GM23338 (cell line): ENCODE measurements around the gene KHK. TPM values are rescaled to one million over a fixed set of nuclear protein-coding genes. Genes with fewer than 3 reads are reported as not detected.

Experiments used
- ATAC-seq: fragments of 200-7000 bp; cut with Tn5 transposase; 3 replicates; pipeline ENCODE4 v1.9.1; 2020
- DNase-seq: peaks from one replicate; pipeline ENCODE4 v3.0.0-alpha.2; 2015; ENCODE audit warnings: low spot score
- H2AFZ ChIP-seq: fragments of 200-600 bp; sonication (generic); 2 replicates; pipeline ENCODE4 v1.8.0; 2016; ENCODE audit warnings: antibody characterized with exemption, mild to moderate bottlenecking, moderate library complexity
- H3F3A ChIP-seq: fragments of 200-600 bp; sonication (generic); replicated peaks from 2 replicates; pipeline ENCODE4 v1.8.0; 2017; ENCODE audit warnings: antibody characterized with exemption, mixed run types, low read depth
- H3K27ac ChIP-seq: fragments of 200-600 bp; sonication (generic); 2 replicates; pipeline ENCODE4 v1.6.1; 2016; ENCODE audit warnings: low read depth
- H3K27me3 ChIP-seq: fragments of 200-600 bp; sonication (generic); 2 replicates; pipeline ENCODE4 v1.8.0; 2016; ENCODE audit warnings: mild to moderate bottlenecking, mixed run types, moderate library complexity; ENCODE audit not compliant: insufficient read depth
- H3K36me3 ChIP-seq: fragments of 200-600 bp; sonication (generic); 2 replicates; pipeline ENCODE4 v1.8.0; 2016; ENCODE audit warnings: mild to moderate bottlenecking; ENCODE audit not compliant: insufficient read depth
- H3K4me1 ChIP-seq: fragments of 200-600 bp; sonication (generic); 2 replicates; pipeline ENCODE4 v1.8.0; 2016; ENCODE audit warnings: mild to moderate bottlenecking, moderate library complexity; ENCODE audit not compliant: insufficient read depth
- H3K4me2 ChIP-seq: fragments of 200-600 bp; sonication (generic); 2 replicates; pipeline ENCODE4 v1.7.1; 2017; ENCODE audit warnings: mixed run types
- H3K4me3 ChIP-seq: fragments of 200-600 bp; sonication (generic); 2 replicates; pipeline ENCODE4 v1.6.1; 2016; ENCODE audit warnings: mixed run types
- H3K79me2 ChIP-seq: fragments of 200-600 bp; sonication (generic); replicated peaks from 2 replicates; pipeline ENCODE4 v1.8.0; 2017; ENCODE audit warnings: mild to moderate bottlenecking; ENCODE audit not compliant: insufficient read depth
- H3K9me2 ChIP-seq: fragments of 200-600 bp; sonication (generic); 2 replicates; pipeline ENCODE4 v1.8.0; 2017; ENCODE audit not compliant: insufficient read depth
- H4K20me1 ChIP-seq: fragments of 200-600 bp; sonication (generic); replicated peaks from 2 replicates; pipeline ENCODE4 v1.8.0; 2017; ENCODE audit warnings: mild to moderate bottlenecking; ENCODE audit not compliant: insufficient read depth
- H3K27ac Mint-ChIP-seq: 2 replicates; pipeline ENCODE4 v1.8.0; 2020; ENCODE audit warnings: inconsistent platforms, mild to moderate bottlenecking, moderate library complexity, mixed read lengths
- H3K27me3 Mint-ChIP-seq: 3 replicates; pipeline ENCODE4 v1.8.0; 2022; ENCODE audit warnings: low read depth, mild to moderate bottlenecking, moderate library complexity, mixed read lengths, inconsistent platforms; ENCODE audit not compliant: insufficient read depth, poor library complexity
- H3K36me3 Mint-ChIP-seq: 3 replicates; pipeline ENCODE4 v1.8.0; 2021; ENCODE audit warnings: low read depth, mild to moderate bottlenecking, inconsistent platforms, moderate library complexity, mixed read lengths
- H3K4me1 Mint-ChIP-seq: 3 replicates; pipeline ENCODE4 v1.8.0; 2020; ENCODE audit warnings: mild to moderate bottlenecking, inconsistent platforms, mixed read lengths
- H3K4me3 Mint-ChIP-seq: 3 replicates; pipeline ENCODE4 v1.8.0; 2021; ENCODE audit warnings: moderate library complexity, mild to moderate bottlenecking, inconsistent platforms, mixed read lengths
- H3K9me3 Mint-ChIP-seq: 3 replicates; pipeline ENCODE4 v1.8.0; 2020; ENCODE audit warnings: moderate library complexity, mild to moderate bottlenecking, inconsistent platforms, mixed read lengths
- CTCF ChIP-seq, 2 experiments: fragments of 200-600 bp in 1 of 2; sonication (generic) in 1 of 2; conservative IDR thresholded peaks; 2 replicates each; pipeline versions ENCODE4 v1.5.1 to v1.6.1; 2016 to 2017; ENCODE audit warnings: antibody characterized with exemption in 2 of 2, low read depth in 2 of 2, mild to moderate bottlenecking in 2 of 2, moderate library complexity in 1 of 2
- EZH2 ChIP-seq: fragments of 200-600 bp; sonication (generic); IDR thresholded peaks from one replicate; pipeline ENCODE4 v1.8.0; 2017; ENCODE audit warnings: antibody characterized with exemption, mild to moderate bottlenecking, low read depth; ENCODE audit not compliant: unreplicated experiment
- EZH2phosphoT487 ChIP-seq: fragments of 200-600 bp; sonication (generic); IDR thresholded peaks from one replicate; pipeline ENCODE4 v1.8.1; 2018; ENCODE audit warnings: antibody characterized with exemption; ENCODE audit not compliant: unreplicated experiment
- POLR2AphosphoS5 ChIP-seq: IDR thresholded peaks from 2 replicates; pipeline ENCODE4 v1.6.1; 2016; ENCODE audit warnings: antibody characterized with exemption, low read depth
- ZNF114 ChIP-seq: fragments of 250-450 bp; sonication (Bioruptor Pico); IDR thresholded peaks from 2 replicates; pipeline ENCODE4 v1.5.0; 2020; ENCODE audit warnings: mild to moderate bottlenecking, moderate library complexity
- polyA plus RNA-seq: library from polyadenylated mRNA; unstranded; fragments of >200 nt; fragmentation: Nextera tagmentation; extraction: Ambion mirVana; gene quantifications from 2 replicates; pipeline ENCODE4 v1.2.1, GENCODE V29; 2016
- total RNA-seq: library from RNA; depleted of rRNA; stranded (reverse); fragments of >200 nt; shearing (Covaris generic); gene quantifications from 2 replicates; pipeline ENCODE4 v1.2.3, GENCODE V29; 2014
- TF ChIP-seq, protein P1 (sequence below): fragments of 250-450 bp; sonication (Bioruptor Pico); IDR thresholded peaks from 2 replicates; pipeline ENCODE4 v1.5.0; 2020; ENCODE audit warnings: mild to moderate bottlenecking, moderate library complexity

The KHK gene
- total and polyA plus RNA-seq, 2 experiments from 2014 or later, result 9.7 TPM

GRCh38 chr2:27085062-27085672, 1.4 kb upstream of the KHK start:
- H3K27ac Mint-ChIP-seq, result no peak overlapping the region
- peak overlapping the region; percentile 55 for H3K4me3 Mint-ChIP-seq
- H3K27me3 ChIP-seq, result peaks cover 16% of the 10 kb centered on the region
- peaks cover 15% of the 10 kb centered on the region for H3K4me1 ChIP-seq
- H3K4me2 ChIP-seq, result peak overlapping the region; percentile 91
- H4K20me1 ChIP-seq, result no peaks in the 10 kb centered on the region
- H3F3A ChIP-seq, result peaks cover 8% of the 10 kb centered on the region; the same call in 1 of the 2 replicates
- no peak overlapping the region for H3K27ac ChIP-seq
- H2AFZ ChIP-seq, result peak overlapping the region; percentile 99
- no peaks in the 10 kb centered on the region for H3K9me2 ChIP-seq
- H3K36me3 ChIP-seq, result no peaks in the 10 kb centered on the region
- DNase-seq (no peak), ATAC-seq (no peak)
- H3K27me3 Mint-ChIP-seq, result peaks cover 29% of the 10 kb centered on the region
- peak overlapping the region; percentile 87 for H3K4me3 ChIP-seq
- H3K9me3 Mint-ChIP-seq, result no peaks in the 10 kb centered on the region; the same call in 2 of the 3 replicates
- no peaks in the 10 kb centered on the region for H3K79me2 ChIP-seq
- peaks cover 37% of the 10 kb centered on the region for H3K4me1 Mint-ChIP-seq
- TF ChIP-seq EZH2, result no peak
- no peaks in the 10 kb centered on the region for H3K36me3 Mint-ChIP-seq

DNA sequence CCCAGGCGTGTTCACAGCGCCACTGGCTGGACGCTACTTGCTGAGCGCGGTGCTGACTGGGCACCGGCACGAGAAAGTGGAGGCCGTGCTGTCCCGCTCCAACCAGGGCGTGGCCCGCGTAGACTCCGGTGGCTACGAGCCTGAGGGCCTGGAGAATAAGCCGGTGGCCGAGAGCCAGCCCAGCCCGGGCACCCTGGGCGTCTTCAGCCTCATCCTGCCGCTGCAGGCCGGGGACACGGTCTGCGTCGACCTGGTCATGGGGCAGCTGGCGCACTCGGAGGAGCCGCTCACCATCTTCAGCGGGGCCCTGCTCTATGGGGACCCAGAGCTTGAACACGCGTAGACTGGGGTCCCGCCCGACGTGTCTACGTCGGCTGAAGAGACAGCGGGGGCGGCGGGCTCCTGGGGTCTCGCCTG, 891 bp upstream of the KHK start:
- Mint-ChIP-seq H3K4me3 (peak overlapping the region; percentile 55), H3K27me3 (peaks cover 29% of the 10 kb centered on the region), H3K27ac (no peak overlapping the region), H3K9me3 (no peaks in the 10 kb centered on the region; the same call in 2 of the 3 replicates), H3K36me3 (no peaks in the 10 kb centered on the region), H3K4me1 (peaks cover 34% of the 10 kb centered on the region)
- H3K27me3 ChIP-seq, result peaks cover 16% of the 10 kb centered on the region
- no peaks in the 10 kb centered on the region for H4K20me1 ChIP-seq
- peak overlapping the region; percentile 91 for H3K4me2 ChIP-seq
- ATAC-seq (peak; percentile 19), DNase-seq (peak; percentile 65)
- peaks cover 8% of the 10 kb centered on the region; the same call in 1 of the 2 replicates for H3F3A ChIP-seq
- H3K4me1 ChIP-seq, result peaks cover 15% of the 10 kb centered on the region
- H3K9me2 ChIP-seq, result no peaks in the 10 kb centered on the region
- peak overlapping the region; percentile 99 for H2AFZ ChIP-seq
- peak overlapping the region; percentile 87 for H3K4me3 ChIP-seq
- H3K79me2 ChIP-seq, result no peaks in the 10 kb centered on the region
- TF ChIP-seq EZH2 (no peak), POLR2AphosphoS5 (peak; percentile 39), CTCF (conservative IDR thresholded peaks at IDR 0.05; ENCODE audit: low read depth in 2 of 2) (peak; percentile 42 to 86)
- H3K36me3 ChIP-seq, result no peaks in the 10 kb centered on the region
- no peak overlapping the region for H3K27ac ChIP-seq

DNA sequence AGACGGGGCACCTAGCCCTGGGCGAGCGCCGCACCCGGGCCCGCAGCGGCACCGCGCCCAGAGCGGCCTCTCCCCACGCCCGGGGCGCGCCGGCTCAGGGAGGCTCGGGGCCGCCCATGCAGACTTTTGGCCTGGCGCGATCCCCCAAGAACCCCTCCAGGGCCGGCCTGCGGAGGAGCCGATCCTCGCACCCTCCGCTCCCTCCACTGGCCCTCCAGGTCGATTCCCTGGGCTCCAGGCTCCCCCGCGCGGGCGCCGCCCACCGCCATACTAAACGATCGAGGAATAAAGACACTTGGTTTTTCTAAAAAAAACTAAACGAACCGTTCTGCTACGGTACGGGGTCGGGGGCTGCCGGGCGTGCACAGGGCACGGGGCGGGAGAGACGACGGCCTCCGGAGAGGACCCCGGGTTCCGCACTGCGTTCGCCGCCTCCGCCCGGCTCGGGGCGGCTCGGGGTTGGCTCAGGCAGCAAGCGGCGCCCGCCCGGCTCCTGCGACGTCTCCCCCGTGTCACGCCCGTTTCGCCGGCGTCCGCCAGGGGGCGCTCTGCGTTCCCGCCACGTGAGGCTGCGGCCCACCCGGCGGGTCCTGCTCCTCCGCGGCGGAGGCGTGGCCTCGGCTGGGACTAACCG, 365 bp upstream of the KHK start:
- H3K79me2 ChIP-seq, result no peaks in the 10 kb centered on the region
- H2AFZ ChIP-seq, result peak overlapping the region; percentile 99
- peaks cover 16% of the 10 kb centered on the region for H3K27me3 ChIP-seq
- Mint-ChIP-seq H3K4me3 (peak overlapping the region; percentile 82), H3K27ac (no peak overlapping the region), H3K36me3 (no peaks in the 10 kb centered on the region), H3K9me3 (no peaks in the 10 kb centered on the region; the same call in 2 of the 3 replicates), H3K4me1 (peaks cover 30% of the 10 kb centered on the region), H3K27me3 (peaks cover 26% of the 10 kb centered on the region)
- ATAC-seq, result peak; percentile 83
- H3K9me2 ChIP-seq, result no peaks in the 10 kb centered on the region
- H3K4me3 ChIP-seq, result peak overlapping the region; percentile 87
- peak; percentile 91 for DNase-seq
- no peaks in the 10 kb centered on the region; the same call in 1 of the 2 replicates for H4K20me1 ChIP-seq
- H3K27ac ChIP-seq, result no peak overlapping the region
- peak overlapping the region; percentile 91 for H3K4me2 ChIP-seq
- H3F3A ChIP-seq, result peaks cover 8% of the 10 kb centered on the region; the same call in 1 of the 2 replicates
- H3K4me1 ChIP-seq, result peaks cover 15% of the 10 kb centered on the region
- no peaks in the 10 kb centered on the region for H3K36me3 ChIP-seq
- TF ChIP-seq ZNF114 (no peak), EZH2phosphoT487 (no peak), POLR2AphosphoS5 (peak; percentile 60; the same call in 1 of the 2 replicates)
- TF ChIP-seq, protein P1, sequence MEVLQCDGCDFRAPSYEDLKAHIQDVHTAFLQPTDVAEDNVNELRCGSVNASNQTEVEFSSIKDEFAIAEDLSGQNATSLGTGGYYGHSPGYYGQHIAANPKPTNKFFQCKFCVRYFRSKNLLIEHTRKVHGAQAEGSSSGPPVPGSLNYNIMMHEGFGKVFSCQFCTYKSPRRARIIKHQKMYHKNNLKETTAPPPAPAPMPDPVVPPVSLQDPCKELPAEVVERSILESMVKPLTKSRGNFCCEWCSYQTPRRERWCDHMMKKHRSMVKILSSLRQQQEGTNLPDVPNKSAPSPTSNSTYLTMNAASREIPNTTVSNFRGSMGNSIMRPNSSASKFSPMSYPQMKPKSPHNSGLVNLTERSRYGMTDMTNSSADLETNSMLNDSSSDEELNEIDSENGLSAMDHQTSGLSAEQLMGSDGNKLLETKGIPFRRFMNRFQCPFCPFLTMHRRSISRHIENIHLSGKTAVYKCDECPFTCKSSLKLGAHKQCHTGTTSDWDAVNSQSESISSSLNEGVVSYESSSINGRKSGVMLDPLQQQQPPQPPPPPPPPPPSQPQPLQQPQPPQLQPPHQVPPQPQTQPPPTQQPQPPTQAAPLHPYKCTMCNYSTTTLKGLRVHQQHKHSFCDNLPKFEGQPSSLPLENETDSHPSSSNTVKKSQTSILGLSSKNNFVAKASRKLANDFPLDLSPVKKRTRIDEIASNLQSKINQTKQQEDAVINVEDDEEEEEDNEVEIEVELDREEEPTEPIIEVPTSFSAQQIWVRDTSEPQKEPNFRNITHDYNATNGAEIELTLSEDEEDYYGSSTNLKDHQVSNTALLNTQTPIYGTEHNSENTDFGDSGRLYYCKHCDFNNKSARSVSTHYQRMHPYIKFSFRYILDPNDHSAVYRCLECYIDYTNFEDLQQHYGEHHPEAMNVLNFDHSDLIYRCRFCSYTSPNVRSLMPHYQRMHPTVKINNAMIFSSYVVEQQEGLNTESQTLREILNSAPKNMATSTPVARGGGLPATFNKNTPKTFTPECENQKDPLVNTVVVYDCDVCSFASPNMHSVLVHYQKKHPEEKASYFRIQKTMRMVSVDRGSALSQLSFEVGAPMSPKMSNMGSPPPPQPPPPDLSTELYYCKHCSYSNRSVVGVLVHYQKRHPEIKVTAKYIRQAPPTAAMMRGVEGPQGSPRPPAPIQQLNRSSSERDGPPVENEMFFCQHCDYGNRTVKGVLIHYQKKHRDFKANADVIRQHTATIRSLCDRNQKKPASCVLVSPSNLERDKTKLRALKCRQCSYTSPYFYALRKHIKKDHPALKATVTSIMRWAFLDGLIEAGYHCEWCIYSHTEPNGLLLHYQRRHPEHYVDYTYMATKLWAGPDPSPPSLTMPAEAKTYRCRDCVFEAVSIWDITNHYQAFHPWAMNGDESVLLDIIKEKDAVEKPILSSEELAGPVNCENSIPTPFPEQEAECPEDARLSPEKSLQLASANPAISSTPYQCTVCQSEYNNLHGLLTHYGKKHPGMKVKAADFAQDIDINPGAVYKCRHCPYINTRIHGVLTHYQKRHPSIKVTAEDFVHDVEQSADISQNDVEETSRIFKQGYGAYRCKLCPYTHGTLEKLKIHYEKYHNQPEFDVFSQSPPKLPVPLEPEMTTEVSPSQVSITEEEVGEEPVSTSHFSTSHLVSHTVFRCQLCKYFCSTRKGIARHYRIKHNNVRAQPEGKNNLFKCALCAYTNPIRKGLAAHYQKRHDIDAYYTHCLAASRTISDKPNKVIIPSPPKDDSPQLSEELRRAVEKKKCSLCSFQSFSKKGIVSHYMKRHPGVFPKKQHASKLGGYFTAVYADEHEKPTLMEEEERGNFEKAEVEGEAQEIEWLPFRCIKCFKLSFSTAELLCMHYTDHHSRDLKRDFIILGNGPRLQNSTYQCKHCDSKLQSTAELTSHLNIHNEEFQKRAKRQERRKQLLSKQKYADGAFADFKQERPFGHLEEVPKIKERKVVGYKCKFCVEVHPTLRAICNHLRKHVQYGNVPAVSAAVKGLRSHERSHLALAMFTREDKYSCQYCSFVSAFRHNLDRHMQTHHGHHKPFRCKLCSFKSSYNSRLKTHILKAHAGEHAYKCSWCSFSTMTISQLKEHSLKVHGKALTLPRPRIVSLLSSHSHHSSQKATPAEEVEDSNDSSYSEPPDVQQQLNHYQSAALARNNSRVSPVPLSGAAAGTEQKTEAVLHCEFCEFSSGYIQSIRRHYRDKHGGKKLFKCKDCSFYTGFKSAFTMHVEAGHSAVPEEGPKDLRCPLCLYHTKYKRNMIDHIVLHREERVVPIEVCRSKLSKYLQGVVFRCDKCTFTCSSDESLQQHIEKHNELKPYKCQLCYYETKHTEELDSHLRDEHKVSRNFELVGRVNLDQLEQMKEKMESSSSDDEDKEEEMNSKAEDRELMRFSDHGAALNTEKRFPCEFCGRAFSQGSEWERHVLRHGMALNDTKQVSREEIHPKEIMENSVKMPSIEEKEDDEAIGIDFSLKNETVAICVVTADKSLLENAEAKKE (CRISPR knock-in tag), result no peak
